ENCODE results near the gene PLXNA1. TPM values are rescaled to one million over a fixed set of nuclear protein-coding genes. Genes with fewer than 3 reads are reported as not detected.

PLXNA1 gene
- total RNA-seq, 4 donors from 2014 or later, result 20.8 to 56.7 (median 27.7) TPM

DNA sequence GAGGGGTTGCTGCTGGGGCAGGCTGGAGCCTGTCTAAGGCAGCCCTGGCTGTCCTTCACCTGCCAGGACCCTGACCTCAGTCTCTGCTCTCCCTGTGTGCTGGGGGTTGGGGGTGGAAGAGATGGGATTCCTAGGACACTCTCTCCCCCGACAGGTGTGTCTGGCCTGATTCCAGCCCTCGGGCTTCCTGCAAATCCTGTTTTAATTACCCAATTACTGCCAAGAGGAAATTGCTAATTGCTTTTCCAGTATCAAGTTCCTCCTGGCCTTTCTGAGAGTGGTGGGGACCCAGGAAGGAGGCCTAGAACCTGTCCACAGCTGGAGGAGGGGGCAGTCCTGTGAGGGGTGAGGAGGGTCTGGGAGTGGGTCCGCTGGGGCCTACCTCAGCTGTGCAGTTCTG, 15.8 kb downstream of the PLXNA1 start:
- peak overlapping the region in 1 of 4 donors; percentile 12 for H3K27ac ChIP-seq
- H3K27me3 ChIP-seq, result no peaks in the 10 kb centered on the region
- WGBS, 2 donors (ENCODE audit: low coverage in 1 of 2), result 46% methylated on average over 3 of the region's 3 CpGs; no CpG with 5 or more reads in 1 of the 2 donors
- intact Hi-C loops (cut with DNase I; ENCODE audit: low total_unique reads) (no loop called here), in situ Hi-C loops (cut with MboI; ENCODE audit: low pct_ligation_motif_present in 1 of 4, low pct_unique_long_range_greater_than_20kb in 1 of 4, low sequenced_read_pairs in 3 of 4) (no loop called here)
- H3K9me3 ChIP-seq, result no peaks in the 10 kb centered on the region
- H3K4me1 ChIP-seq, result peaks cover 12 to 32% (median 18%) of the 10 kb centered on the region in 4 donors
- DNase-seq, result peak; percentile 44
- H3K36me3 ChIP-seq, result no peaks in the 10 kb centered on the region
- TF ChIP-seq, protein P1, sequence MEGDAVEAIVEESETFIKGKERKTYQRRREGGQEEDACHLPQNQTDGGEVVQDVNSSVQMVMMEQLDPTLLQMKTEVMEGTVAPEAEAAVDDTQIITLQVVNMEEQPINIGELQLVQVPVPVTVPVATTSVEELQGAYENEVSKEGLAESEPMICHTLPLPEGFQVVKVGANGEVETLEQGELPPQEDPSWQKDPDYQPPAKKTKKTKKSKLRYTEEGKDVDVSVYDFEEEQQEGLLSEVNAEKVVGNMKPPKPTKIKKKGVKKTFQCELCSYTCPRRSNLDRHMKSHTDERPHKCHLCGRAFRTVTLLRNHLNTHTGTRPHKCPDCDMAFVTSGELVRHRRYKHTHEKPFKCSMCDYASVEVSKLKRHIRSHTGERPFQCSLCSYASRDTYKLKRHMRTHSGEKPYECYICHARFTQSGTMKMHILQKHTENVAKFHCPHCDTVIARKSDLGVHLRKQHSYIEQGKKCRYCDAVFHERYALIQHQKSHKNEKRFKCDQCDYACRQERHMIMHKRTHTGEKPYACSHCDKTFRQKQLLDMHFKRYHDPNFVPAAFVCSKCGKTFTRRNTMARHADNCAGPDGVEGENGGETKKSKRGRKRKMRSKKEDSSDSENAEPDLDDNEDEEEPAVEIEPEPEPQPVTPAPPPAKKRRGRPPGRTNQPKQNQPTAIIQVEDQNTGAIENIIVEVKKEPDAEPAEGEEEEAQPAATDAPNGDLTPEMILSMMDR (IDR thresholded peaks at IDR 0.05), result no peak
- TF ChIP-seq POLR2AphosphoS5 (IDR thresholded peaks at IDR 0.05), result no peak
- no peak for TF ChIP-seq EP300 (IDR thresholded peaks at IDR 0.05; ENCODE audit: low read depth)
- no peak for TF ChIP-seq POLR2A (IDR thresholded peaks at IDR 0.05)
- H3K4me3 ChIP-seq, result no peak overlapping the region

DNA sequence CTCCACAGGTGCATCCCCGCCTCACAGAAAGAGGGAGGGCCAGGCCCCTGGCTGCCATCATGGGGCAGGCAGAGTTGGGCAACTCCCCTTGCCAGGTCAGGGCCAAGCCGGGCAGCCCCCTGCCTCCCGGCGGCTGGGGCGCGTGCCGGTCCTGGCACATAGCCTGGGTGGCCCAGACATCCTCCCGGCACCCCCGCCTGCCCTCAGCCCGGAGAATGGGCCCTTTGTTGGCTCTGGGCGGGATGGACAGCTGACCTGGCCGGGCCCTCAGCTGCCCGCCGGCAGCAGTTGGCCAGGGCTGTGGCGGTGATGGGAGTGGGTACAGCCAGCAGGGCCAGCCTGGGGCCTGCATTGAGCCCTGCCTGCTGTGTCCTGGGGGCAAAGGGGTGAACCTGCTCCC, 16.5 kb downstream of the PLXNA1 start:
- H3K27ac ChIP-seq, result no peak overlapping the region
- H3K4me1 ChIP-seq, result peaks cover 12 to 31% (median 17%) of the 10 kb centered on the region in 4 donors
- H3K4me3 ChIP-seq, result no peak overlapping the region
- H3K27me3 ChIP-seq, result no peaks in the 10 kb centered on the region
- no peak for DNase-seq
- TF ChIP-seq POLR2AphosphoS5 (IDR thresholded peaks at IDR 0.05) (no peak), EP300 (IDR thresholded peaks at IDR 0.05; ENCODE audit: low read depth) (no peak), POLR2A (IDR thresholded peaks at IDR 0.05) (no peak)
- TF ChIP-seq, protein P1 (IDR thresholded peaks at IDR 0.05), result no peak
- no peaks in the 10 kb centered on the region for H3K9me3 ChIP-seq
- WGBS, 2 donors (ENCODE audit: low coverage in 1 of 2), result 81% methylated on average over 15 of the region's 15 CpGs; no CpG with 5 or more reads in 1 of the 2 donors
- intact Hi-C loops (cut with DNase I; ENCODE audit: low total_unique reads), result no loop called here
- no peaks in the 10 kb centered on the region for H3K36me3 ChIP-seq
- in situ Hi-C loops (cut with MboI; ENCODE audit: low pct_ligation_motif_present in 1 of 4, low pct_unique_long_range_greater_than_20kb in 1 of 4, low sequenced_read_pairs in 3 of 4), result no loop called here

DNA sequence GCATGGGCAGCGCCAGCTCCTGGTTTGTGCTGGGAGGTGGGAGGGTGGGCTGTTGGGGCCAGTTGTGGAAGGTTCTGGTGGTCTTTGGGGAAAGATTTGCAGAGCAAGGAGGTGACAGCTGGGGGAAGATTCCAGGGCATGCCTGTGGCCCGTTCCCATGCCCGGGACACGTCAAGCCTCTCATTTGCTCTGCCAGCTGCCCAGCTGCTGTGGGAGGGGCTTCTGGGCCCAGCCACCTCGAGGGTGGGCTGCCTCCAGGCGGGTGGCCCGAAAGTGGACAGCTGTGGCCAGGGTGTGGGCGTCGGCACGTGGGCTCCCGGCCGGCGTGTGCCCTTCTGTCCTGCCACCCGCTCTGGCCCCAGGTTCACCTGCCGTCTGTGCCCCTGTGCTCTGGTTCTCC, 17.2 kb downstream of the PLXNA1 start:
- Histone ChIP-seq H3K36me3 (no peaks in the 10 kb centered on the region), H3K4me1 (peaks cover 12 to 25% (median 15%) of the 10 kb centered on the region in 4 donors), H3K27ac (no peak overlapping the region), H3K4me3 (no peak overlapping the region), H3K9me3 (no peaks in the 10 kb centered on the region), H3K27me3 (no peaks in the 10 kb centered on the region)
- no peak for TF ChIP-seq EP300 (IDR thresholded peaks at IDR 0.05; ENCODE audit: low read depth)
- in situ Hi-C loops (cut with MboI; ENCODE audit: low pct_ligation_motif_present in 1 of 4, low pct_unique_long_range_greater_than_20kb in 1 of 4, low sequenced_read_pairs in 3 of 4), result no loop called here
- WGBS, 2 donors (ENCODE audit: low coverage in 1 of 2), result 80% methylated on average over 15 of the region's 15 CpGs; no CpG with 5 or more reads in 1 of the 2 donors
- DNase-seq, result no peak
- intact Hi-C loops (cut with DNase I; ENCODE audit: low total_unique reads), result no loop called here

DNA sequence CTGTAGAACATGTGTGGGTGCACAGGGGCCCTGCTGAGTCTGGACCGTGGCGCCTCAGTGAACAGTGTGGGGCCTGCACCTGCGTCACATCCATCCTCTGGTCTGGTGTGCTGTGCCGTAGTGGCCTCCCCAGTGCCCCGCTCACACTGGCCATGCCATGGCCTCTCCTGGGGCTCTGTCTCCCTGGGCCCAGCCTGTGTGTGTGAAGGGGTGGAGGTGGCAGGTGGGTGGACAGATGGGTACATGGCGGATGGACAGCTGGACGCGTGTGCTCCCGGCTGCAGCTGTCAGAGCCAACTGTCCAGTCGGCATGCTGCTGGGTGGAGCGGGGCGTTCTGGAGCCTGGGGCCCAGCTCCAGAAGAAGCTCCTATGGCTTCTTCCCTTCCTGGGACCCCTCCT, 17.8 kb downstream of the PLXNA1 start:
- in situ Hi-C loops (cut with MboI; ENCODE audit: low pct_ligation_motif_present in 1 of 4, low pct_unique_long_range_greater_than_20kb in 1 of 4, low sequenced_read_pairs in 3 of 4) (no loop called here), intact Hi-C loops (cut with DNase I; ENCODE audit: low total_unique reads) (no loop called here)
- Histone ChIP-seq H3K27me3 (no peaks in the 10 kb centered on the region), H3K4me1 (peaks cover 12 to 25% (median 15%) of the 10 kb centered on the region in 4 donors), H3K9me3 (no peaks in the 10 kb centered on the region), H3K27ac (no peak overlapping the region), H3K4me3 (no peak overlapping the region), H3K36me3 (no peaks in the 10 kb centered on the region)
- DNase-seq, result no peak
- WGBS, 2 donors (ENCODE audit: low coverage in 1 of 2), result 90% methylated on average over 12 of the region's 12 CpGs; no CpG with 5 or more reads in 1 of the 2 donors
- TF ChIP-seq POLR2A (IDR thresholded peaks at IDR 0.05) (no peak), POLR2AphosphoS5 (IDR thresholded peaks at IDR 0.05) (no peak), EP300 (IDR thresholded peaks at IDR 0.05; ENCODE audit: low read depth) (no peak)
- TF ChIP-seq, protein P1 (IDR thresholded peaks at IDR 0.05), result no peak

All from transverse colon (tissue), 4 donors.